Adrenal gland (tissue), 5 donors: Measurements from ENCODE around the gene TAC4.

Source experiments
- CTCF ChIP-seq, 6 experiments: fragments of 450-650 bp in 4 of 6; fragments of 200-600 bp in 2 of 6; sonication (generic) in 1 of 6; IDR thresholded peaks; 1 replicate in 5 of 6; 2 replicates in 1 of 6; pipeline versions ENCODE4 v1.5.1 to v1.8.0; 2016 to 2021; ENCODE audit warnings: antibody characterized with exemption in 6 of 6, mild to moderate bottlenecking in 2 of 6, moderate library complexity in 1 of 6
- POLR2A ChIP-seq, 2 donors: fragments of 450-650 bp; IDR thresholded peaks; one replicate each; pipeline ENCODE4 v1.6.1; 2017; ENCODE audit warnings: antibody characterized with exemption in 2 of 2, mild to moderate bottlenecking in 2 of 2, moderate library complexity in 1 of 2
- donor health status: DM: no; HTN: no; CAD: no.

GRCh38 chr17:49887086-49887743 lies 39.3 kb upstream of the TAC4 start:
- no peak for TF ChIP-seq POLR2A (IDR thresholded peaks at IDR 0.05)
- TF ChIP-seq CTCF (IDR thresholded peaks at IDR 0.05): no peak
